Motor neuron (in vitro differentiated cells): ENCODE results near the gene GRID2. TPM values are rescaled to one million over a fixed set of nuclear protein-coding genes. Genes with fewer than 3 reads are reported as not detected.

ENCODE experiments used
- ATAC-seq, 8 experiments: fragments of 200-7000 bp; cut with Tn5 transposase; replicated peaks in 6 of 8; 2 replicates each; pipeline ENCODE4 v1.8.0; 2021; ENCODE audit warnings: mild to moderate bottlenecking in 8 of 8, moderate library complexity in 8 of 8
- H3K27ac ChIP-seq, 2 donors: fragments of 250-450 bp; sonication (Bioruptor Pico); 2 replicates each; pipeline ENCODE4 v1.9.0; 2021; ENCODE audit warnings: antibody characterized with exemption in 2 of 2, mild to moderate bottlenecking in 2 of 2, moderate library complexity in 1 of 2
- H3K4me1 ChIP-seq, 2 donors: fragments of 250-450 bp; sonication (Bioruptor Pico); replicated peaks in 1 of 2; 2 replicates each; pipeline ENCODE4 v1.6.1; 2021; ENCODE audit warnings: antibody characterized with exemption in 2 of 2, mild to moderate bottlenecking in 2 of 2, moderate library complexity in 1 of 2
- H3K4me3 ChIP-seq, 5 donors: fragments of 250-450 bp; sonication (Bioruptor Pico); 2 replicates each; pipeline ENCODE4 v1.9.0; 2021; ENCODE audit warnings: antibody characterized with exemption in 5 of 5, mild to moderate bottlenecking in 5 of 5, moderate library complexity in 4 of 5
- WGBS, 10 experiments: fragments of 450-650 bp; shearing (Covaris generic); methylation state at CpG; one replicate each; pipeline ENCODE4 v1.0.0; 2022; 5-methylcytosine and 5-hydroxymethylcytosine counted together
- in situ Hi-C, 9 experiments: fragments of 400-800 bp; cut with MboI; loops; one replicate each; pipeline ENCODE4 v1.15.0; 2021; ENCODE audit warnings: low sequenced_read_pairs in 9 of 9, low pct_unique_long_range_greater_than_20kb in 2 of 9; ENCODE audit not compliant: unreplicated experiment in 9 of 9
- total RNA-seq, 8 experiments: library from RNA; unstranded; fragments of 300-600 nt; gene quantifications; 2 replicates each; pipeline versions ENCODE4 v1.2.3 to v1.2.4, GENCODE V29; 2022

The GRID2 gene
- total RNA-seq, 8 experiments from 2014 or later, result 0.15 to 11.7 (median 3.8) TPM

GRCh38 chr4:92629302-92629701 is 325.5 kb downstream of the GRID2 start:
- 5 to 100% (median 86%) methylated on average over 1 to 2 of the region's 2 CpGs for WGBS, 10 experiments
- in situ Hi-C loops, result no loop called here
- H3K4me3 ChIP-seq, result no peak overlapping the region
- H3K4me1 ChIP-seq, result no peaks in the 10 kb centered on the region
- no peak overlapping the region for H3K27ac ChIP-seq
- no peak for ATAC-seq

GRCh38 chr4:92634882-92635281 is 331.1 kb downstream of the GRID2 start:
- in situ Hi-C loops, result no loop called here
- Histone ChIP-seq H3K4me3 (no peak overlapping the region), H3K27ac (no peak overlapping the region), H3K4me1 (peaks cover 5 to 9% of the 10 kb centered on the region in 2 donors)
- ATAC-seq, result no peak
- WGBS, 10 experiments, result 0 to 100% (median 43%) methylated on average over 1 to 3 of the region's 3 CpGs; no CpG with 5 or more reads in 2 of the 10 experiments

GRCh38 chr4:92636038-92636806 is 332.5 kb downstream of the GRID2 start:
- 0 to 60% (median 15%) methylated on average over 1 to 6 of the region's 6 CpGs for WGBS, 10 experiments
- Histone ChIP-seq H3K27ac (no peak overlapping the region), H3K4me1 (peaks cover 5 to 9% of the 10 kb centered on the region in 2 donors), H3K4me3 (no peak overlapping the region)
- in situ Hi-C loops, result no loop called here
- ATAC-seq, result peak in 5 of 8 experiments; percentile 61 to 94 (median 70)

GRCh38 chr4:92641409-92641808 is 337.6 kb downstream of the GRID2 start:
- no peak overlapping the region for H3K27ac ChIP-seq
- in situ Hi-C loops, result no loop called here
- no peak for ATAC-seq
- WGBS, 10 experiments, result 0 to 100% (median 86%) methylated on average over 1 to 3 of the region's 3 CpGs
- H3K4me1 ChIP-seq, result peaks cover 3 to 4% of the 10 kb centered on the region in 2 donors
- no peak overlapping the region for H3K4me3 ChIP-seq

GRCh38 chr4:92646826-92647225 is 343.1 kb downstream of the GRID2 start:
- H3K27ac ChIP-seq, result no peak overlapping the region
- no peak for ATAC-seq
- no peaks in the 10 kb centered on the region for H3K4me1 ChIP-seq
- in situ Hi-C loops, result no loop called here
- no peak overlapping the region for H3K4me3 ChIP-seq
- 2 to 100% (median 92%) methylated on average over 2 of the region's 2 CpGs for WGBS, 10 experiments

- Histone ChIP-seq H3K27ac (no peak overlapping the region), H3K4me1 (no peaks in the 10 kb centered on the region), H3K4me3 (no peak overlapping the region)
- ATAC-seq, result no peak
- in situ Hi-C loops, result no loop called here
Measured at GRCh38 chr4:92651536-92651935, 347.8 kb downstream of the GRID2 start.

- ATAC-seq, result no peak
- in situ Hi-C loops, result no loop called here
- Histone ChIP-seq H3K4me3 (no peak overlapping the region), H3K27ac (no peak overlapping the region), H3K4me1 (no peaks in the 10 kb centered on the region)
Measured at GRCh38 chr4:92654084-92654483, 350.3 kb downstream of the GRID2 start.

- Histone ChIP-seq H3K27ac (no peak overlapping the region), H3K4me1 (no peaks in the 10 kb centered on the region), H3K4me3 (no peak overlapping the region)
- in situ Hi-C loops, result no loop called here
- ATAC-seq, result no peak
Measured at GRCh38 chr4:92657695-92658094, 353.9 kb downstream of the GRID2 start.

- ATAC-seq, result no peak
- in situ Hi-C loops, result no loop called here
- no peak overlapping the region for H3K4me3 ChIP-seq
- H3K27ac ChIP-seq, result no peak overlapping the region
- H3K4me1 ChIP-seq, result no peaks in the 10 kb centered on the region
- WGBS, 10 experiments, result 0 to 92% (median 58%) methylated on average over 1 to 2 of the region's 2 CpGs; no CpG with 5 or more reads in 2 of the 10 experiments
Measured at GRCh38 chr4:92658318-92658717, 354.6 kb downstream of the GRID2 start.

- H3K4me1 ChIP-seq, result no peaks in the 10 kb centered on the region
- no peak for ATAC-seq
- WGBS, 10 experiments, result 12 to 100% (median 84%) methylated on average over 1 to 3 of the region's 3 CpGs
- H3K27ac ChIP-seq, result no peak overlapping the region
- no peak overlapping the region for H3K4me3 ChIP-seq
- in situ Hi-C loops, result no loop called here
Measured at GRCh38 chr4:92677805-92678204, 374.0 kb downstream of the GRID2 start.

- in situ Hi-C loops, result no loop called here
- Histone ChIP-seq H3K4me1 (no peaks in the 10 kb centered on the region), H3K4me3 (no peak overlapping the region), H3K27ac (no peak overlapping the region)
- 9 to 100% (median 70%) methylated on average over 2 to 4 of the region's 4 CpGs; no CpG with 5 or more reads in 1 of the 10 experiments for WGBS, 10 experiments
- ATAC-seq, result no peak
Measured at GRCh38 chr4:92678292-92678691, 374.5 kb downstream of the GRID2 start.

- ATAC-seq, result peak in 1 of 8 experiments; percentile 69
Measured at GRCh38 chr4:92679149-92679548, 375.4 kb downstream of the GRID2 start.

GRCh38 chr4:92714640-92715039 is 410.9 kb downstream of the GRID2 start:
- H3K4me1 ChIP-seq, result no peaks in the 10 kb centered on the region
- no peak overlapping the region for H3K4me3 ChIP-seq
- in situ Hi-C loops, result no loop called here
- no peak for ATAC-seq
- 4 to 100% (median 90%) methylated on average over 1 to 3 of the region's 3 CpGs; no CpG with 5 or more reads in 2 of the 10 experiments for WGBS, 10 experiments
- no peak overlapping the region for H3K27ac ChIP-seq

More at GRCh38 chr4:92679149-92679548, 375.4 kb downstream of the GRID2 start:
- in situ Hi-C loops, result no loop called here
- WGBS, 10 experiments, result 0 to 100% (median 85%) methylated on average over 1 of the region's 1 CpG
- Histone ChIP-seq H3K27ac (no peak overlapping the region), H3K4me3 (no peak overlapping the region), H3K4me1 (no peaks in the 10 kb centered on the region)

GRCh38 chr4:92733231-92733630 is 429.5 kb downstream of the GRID2 start:
- Histone ChIP-seq H3K4me1 (no peaks in the 10 kb centered on the region), H3K4me3 (no peak overlapping the region), H3K27ac (no peak overlapping the region)
- ATAC-seq, result no peak
- in situ Hi-C loops, result no loop called here
- 0 to 80% (median 33%) methylated on average over 1 of the region's 1 CpG; no CpG with 5 or more reads in 4 of the 10 experiments for WGBS, 10 experiments
